NCI-H82 treated with DMSO at 0.1 percent for 48 hours (cell line): ENCODE data around the gene VWA2.

Experiments
- DNase-seq: peaks from one replicate; lab custom pipeline; 2025; ENCODE audit not compliant: unreplicated experiment; lab: John Stamatoyannopoulos, UW

VWA2 gene

DNA sequence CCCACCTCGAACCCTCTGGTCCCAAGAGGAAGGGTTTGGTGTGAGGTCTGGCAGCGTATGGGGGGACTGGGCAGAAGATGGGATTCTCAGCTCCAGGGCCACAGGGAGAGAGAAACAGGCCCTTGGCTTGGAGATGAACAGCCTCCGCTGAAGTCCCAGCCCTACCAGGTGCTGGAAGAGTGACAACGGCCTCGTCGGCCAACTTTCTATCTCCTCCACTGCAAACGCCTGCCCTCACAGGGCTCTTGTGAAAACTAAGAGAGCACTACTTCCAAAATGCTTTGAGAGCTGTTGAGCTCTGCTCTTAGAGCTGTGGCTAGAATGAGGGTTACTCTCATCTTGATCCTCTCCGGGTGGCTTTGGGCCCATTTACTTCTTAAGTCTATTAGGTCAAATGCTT lies 101.8 kb downstream of the VWA2 start:
- DNase-seq, result no peak
